NCI-H2196 (cell line): ENCODE data around the gene EEF1A2.

Source experiments
- DNase-seq: peaks from one replicate; lab custom pipeline; 2025; ENCODE audit not compliant: unreplicated experiment; lab: John Stamatoyannopoulos, UW

EEF1A2 gene

DNA sequence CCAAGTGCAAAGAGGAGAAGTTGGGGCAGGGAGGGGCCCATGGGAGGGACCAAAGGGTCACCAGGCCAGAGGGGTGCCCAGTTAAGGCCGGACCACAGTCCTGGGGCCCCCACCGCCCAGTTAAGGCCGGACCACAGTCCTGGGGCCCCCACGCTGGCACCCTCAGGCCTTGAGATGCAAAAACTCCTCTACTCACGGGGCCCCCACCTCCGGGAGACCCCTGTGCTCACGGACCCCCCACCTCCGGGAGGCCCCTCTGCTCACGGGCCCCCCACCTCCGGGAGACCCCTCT lies 43.4 kb downstream of the EEF1A2 start:
- DNase-seq, result no peak

DNA sequence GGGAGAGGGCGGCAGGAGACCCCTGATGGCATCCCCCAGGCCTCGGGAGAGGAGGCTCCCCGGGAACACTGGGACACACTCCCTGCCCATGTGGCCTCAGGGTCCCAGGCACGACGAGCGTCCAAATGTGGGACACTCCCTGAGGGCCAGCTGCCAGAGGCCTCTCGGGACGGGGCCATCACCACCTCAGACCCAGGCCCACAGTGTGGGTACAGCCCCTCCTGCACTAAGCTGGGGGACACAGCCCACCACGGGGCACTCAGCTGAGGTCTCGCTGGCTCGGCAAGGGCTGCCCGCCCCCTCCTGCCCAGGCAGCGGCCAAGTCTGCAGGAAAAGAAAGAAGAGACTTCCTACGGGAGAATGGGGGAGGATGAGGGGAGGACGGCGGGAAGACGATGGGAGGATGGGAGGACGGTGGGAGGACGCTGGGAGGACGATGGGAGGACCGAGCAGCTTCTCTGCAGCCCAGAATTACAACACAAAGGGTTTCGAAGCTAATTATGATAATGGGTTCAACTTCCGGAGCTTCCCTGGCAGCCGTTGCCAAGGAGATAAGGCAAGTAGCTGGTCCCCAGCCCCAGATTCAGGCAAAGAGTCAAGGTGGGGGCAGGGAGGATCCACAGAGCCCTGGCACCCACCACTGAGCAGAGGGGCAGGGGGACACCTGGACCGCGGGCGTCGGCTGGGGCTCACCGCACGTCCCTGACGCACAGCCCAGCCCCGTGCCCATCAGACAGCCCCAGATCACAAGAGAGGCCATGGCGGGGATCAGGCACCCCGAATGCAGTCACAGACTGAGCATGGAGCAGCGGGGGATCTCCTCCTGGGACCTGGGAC lies 43.9 kb downstream of the EEF1A2 start:
- no peak for DNase-seq

DNA sequence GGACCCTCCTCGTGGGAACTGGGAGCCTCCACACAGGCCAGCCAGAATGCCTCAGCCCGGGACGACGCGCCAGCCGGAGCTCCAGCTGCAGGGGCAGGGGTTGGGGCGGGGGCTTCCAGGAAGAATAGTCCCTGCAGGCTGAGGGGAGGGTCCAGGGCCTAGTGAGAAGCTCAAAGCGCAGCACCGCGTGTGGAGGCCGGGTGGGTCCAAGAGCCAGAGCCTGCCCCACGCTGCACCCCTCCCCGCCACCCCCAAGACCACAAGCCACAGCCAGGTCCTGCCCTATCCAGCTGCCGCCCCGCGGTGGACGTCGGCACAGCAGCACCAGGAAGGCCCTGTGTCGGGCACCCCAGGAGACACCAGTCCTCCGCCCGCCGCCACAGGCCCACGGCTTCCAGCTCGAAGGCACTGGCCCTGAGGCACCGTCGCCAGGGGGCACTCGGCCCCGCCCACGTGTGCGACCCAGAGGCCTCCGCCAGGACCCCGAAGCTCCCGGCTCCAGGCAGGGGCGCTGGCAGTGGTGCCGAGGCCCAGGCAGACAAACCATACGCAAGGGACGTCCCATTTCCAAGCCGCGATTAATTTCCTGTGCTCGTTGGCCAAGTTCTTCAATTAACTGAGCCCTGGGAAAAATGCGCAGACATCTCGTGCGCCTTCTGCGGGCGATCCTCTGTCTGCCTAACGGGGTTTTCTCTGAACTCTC lies 45.9 kb downstream of the EEF1A2 start:
- no peak for DNase-seq

DNA sequence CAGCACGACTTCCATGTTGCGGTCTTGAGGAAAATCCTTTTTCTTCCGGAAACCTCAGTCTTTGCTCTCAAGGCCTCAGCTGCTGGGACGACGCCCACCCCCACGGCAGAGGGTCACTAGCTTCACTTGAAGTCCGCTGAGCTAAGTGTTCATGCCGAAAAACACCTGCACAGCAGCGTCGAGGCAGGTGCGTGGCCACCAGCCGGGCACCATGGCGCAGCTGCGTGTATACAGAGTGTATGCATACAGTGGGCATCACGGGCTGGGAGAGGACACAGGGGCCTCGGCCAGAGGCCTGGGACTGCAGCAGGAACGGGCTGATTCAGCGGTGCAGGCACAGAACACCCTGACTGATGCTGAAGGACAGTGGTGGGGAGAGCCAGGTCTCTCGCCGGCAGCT lies 46.5 kb downstream of the EEF1A2 start:
- DNase-seq, result no peak

DNA sequence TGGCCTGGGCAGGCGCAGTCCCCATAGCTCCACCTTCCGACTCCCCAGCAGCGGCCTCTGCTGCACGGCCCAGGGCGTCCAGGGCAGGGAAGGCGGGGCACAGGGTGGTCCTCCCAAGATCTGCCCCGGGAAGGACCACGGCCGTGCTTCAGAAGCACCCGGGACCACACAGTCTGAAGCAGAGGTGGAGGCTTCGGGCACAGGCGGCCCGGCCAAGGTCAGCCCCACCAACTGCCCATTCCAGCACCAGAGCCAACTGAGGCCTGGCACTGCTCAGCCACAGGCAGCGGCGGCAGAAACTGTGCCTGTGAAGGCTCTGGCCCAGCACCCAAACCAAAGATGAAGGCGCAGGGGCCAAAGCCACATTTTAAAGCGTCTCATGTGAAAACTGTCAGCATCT lies 47.1 kb downstream of the EEF1A2 start:
- no peak for DNase-seq

DNA sequence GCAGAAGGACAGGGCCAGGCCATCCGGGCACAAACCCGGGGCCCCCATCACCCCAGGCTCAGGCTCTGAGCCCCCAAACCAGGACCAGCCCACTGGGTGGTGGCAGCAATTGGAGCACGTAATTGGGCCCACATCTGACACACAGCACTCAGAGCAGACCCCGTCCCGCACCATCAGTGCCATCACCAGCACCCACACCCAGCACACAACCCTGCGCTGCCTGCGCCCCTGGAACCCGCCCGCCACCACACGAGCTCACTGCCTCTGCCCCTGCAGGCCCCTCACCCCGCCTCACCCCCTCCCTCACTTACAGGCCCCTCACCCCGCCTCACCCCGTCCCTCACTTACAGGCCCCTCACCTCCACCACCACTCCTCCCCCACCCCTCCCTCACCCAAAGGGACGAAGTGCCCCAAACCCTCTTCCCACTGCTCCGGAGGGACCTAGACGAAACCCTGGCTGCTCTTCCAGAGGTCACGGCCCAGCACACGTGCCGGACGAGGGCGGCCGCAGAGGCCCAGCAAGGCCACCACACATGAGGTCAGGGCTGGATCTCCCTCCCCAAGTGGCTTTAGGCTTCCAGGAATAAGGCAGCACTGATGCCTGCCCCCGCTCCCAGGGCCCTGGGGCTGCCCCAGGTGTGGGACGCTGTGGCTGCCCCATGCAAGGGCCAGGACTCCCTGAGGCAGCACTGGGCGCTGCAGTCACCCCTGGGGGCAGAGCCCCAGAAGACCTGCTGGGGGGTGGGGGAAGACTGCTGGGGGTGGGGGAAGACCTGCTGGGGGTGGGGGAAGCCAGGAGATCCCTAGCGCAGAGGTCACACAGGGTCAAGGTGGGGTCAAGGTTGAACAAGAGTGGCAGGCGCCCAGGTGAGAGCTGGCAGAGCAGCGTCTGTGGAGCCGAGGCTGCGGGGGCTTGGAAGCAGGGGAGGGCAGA lies 48.8 kb downstream of the EEF1A2 start:
- no peak for DNase-seq

DNA sequence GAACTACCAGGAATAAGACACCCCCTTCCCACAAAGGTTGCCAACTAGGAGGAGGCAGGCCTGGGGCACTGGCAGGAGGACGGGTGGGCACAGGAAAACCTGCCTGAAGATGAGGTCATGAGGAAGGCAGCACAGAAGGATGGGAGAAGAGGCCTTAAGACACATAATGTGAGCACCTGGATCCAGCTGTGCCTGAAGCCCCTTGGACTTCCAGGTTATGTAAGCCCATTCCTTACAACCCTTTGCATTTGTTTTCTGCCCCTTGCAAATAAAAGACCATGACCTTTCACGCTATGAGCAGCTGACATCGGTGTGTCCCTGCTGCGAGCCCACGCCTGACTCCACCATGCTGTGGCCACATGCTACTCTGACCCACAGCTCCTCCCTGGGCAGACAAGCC lies 49.9 kb downstream of the EEF1A2 start:
- DNase-seq, result no peak

DNA sequence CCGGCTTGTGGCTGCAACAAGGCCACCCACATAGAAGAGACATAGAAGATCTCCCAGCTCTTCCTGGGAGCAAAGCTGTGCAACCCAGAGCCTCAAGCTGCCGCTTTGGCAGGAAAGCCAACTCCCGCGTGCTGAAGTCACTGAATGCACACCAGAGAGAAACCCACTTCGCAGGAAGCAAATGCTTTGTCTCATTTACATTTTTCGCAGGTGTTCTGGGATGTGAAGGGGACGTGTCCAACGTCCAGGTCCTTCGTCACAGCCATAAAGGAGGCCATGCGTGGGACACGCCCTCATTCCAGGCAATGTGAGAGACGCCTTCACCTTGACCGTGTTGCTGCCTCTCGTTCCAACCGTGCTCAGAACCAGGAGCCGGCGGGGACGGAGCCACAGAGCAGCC lies 50.9 kb downstream of the EEF1A2 start:
- no peak for DNase-seq

DNA sequence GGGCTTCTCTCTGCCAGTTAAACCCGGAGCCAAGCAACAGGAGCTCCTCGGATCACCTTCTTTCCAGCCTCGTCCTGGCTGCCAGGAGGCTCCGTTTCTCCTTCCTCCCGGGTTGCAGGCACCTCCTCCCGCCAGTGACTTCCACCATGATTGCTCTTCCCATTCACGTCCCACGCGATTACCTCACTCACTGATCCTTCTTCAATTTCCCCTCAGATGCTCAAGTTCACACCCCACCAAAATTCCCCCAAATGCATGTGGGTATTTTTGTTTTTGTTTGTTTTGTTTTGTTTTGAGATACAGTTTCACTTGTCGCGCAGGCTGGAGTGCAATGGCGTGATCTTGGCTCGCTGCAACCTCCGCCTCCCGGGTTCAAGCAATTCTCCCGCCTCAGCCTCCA lies 51.6 kb downstream of the EEF1A2 start:
- no peak for DNase-seq

DNA sequence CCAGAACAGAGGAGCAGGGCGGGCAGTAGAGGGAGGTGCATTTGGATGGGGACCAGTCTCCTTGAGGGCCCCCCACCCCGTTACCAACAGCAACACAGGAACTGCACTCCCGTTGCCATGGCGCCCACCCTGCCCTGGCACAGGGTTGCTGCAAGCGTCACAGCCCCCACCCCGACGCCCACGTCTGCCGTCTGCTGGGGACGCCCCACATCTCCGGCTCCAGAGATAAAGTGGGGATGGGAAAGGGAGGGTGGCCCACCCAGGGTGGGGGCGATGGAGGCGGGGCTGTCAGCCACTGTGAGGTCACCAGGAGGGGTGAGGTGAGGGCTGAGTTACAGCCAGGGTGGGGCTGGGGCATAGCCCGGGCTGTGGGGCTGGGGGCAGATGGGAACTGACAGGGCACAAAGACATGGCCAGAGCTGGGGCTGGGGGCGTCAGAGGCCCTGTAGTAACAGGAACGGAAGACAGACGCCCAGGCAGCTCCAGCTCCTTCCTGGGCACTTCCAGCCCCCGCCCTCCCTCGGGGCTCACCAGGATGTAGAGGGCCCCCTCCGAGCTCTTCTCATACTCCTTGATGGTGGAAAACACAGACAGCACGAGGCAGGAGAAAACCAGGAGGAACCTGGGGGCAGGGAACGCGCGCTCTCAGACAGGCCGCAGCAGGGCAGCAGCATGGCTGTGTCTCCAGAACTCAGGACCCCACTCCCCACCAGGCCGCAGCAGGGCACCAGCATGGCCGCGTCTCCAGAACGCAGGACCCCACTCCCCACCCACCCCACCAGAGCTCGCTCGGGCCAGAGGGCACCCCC lies 52.5 kb downstream of the EEF1A2 start:
- no peak for DNase-seq

DNA sequence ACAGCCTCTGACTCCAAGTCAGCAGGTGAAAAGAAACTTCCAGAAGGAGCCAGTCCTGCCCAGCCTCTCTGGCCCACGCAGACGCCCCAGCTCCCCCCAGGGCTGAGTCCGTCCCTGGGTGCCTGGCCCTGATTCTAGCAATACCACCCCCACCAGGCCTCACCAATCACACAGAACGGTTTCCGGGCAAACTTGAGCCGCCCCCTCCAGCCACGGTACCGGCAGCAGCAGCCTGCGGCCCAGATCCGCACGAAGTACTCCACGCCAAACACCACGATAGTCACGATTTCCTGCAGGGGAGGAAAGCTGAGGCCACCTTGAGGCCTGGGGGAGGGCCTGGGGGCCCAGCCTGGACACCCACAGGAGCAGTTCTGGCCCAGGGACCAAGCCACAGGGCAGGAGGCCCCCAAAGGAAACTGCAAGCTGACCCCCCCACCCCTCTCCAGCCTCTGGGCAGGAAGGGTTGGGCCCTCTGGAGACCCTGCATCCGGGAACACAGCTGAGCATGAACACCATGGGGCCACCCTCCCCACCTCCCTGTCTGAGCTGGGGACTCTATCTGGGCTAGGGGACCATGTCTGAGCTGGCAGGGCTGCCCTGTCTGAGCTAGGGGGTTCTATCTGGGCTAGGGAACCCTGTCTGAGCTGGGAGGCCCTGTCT lies 53.7 kb downstream of the EEF1A2 start:
- DNase-seq, result no peak

DNA sequence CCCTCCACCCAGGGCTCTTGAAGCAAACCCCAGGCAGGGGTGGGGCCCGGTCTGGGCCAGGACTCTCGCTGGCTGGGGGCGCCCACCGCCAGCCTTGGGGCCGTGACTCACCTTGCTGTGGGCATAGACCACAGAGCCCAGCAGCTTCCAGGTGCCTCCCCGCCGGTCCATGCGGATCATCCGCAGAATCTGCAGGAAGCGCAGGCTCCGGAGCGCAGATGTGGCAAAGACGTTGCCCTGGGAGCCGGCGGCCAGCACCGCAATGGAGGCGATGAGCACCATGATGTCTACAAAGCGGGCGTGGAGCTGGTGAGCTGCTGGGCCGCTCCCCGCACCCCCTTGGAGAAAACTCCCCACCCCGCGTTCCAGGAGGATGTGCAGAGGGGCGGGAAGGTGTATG lies 54.3 kb downstream of the EEF1A2 start:
- DNase-seq, result no peak

DNA sequence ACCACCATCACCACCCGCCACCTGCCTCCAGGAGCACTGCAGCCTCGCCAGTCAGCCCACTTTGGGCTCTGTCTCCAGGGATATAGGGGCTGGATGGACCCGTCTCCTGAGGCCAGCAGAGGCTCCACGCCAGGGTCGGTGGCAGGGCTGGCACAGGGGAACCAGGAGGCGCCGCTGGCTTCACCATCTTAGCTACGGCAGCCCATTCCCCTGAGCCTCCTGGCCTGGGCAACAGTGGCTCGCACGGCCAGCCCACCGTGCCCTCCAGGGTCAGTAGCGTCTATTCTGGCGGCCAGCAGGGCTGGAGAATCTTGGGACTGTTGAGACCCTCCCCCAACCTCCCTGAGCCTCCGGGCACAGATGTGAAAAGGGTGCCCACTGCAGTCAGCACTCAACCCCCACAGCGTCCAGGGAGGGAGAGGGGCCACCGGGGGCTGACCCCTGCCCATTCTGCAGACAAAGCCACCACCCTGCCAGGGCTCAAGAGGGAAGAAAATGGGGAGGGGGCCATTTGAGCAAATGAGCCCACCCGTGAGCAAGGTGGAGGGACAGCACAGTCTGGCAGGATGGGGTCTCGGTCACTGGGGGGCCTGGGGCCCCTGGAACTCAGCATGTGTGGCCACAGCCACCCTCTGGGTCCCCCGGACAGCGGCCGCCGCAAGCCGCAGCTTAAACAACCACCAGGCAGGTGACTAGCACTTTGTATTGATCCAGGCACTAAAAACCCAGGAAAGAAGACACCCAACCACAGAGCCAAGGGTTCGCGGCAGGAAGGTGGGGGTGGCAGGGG lies 55.1 kb downstream of the EEF1A2 start:
- DNase-seq, result no peak

DNA sequence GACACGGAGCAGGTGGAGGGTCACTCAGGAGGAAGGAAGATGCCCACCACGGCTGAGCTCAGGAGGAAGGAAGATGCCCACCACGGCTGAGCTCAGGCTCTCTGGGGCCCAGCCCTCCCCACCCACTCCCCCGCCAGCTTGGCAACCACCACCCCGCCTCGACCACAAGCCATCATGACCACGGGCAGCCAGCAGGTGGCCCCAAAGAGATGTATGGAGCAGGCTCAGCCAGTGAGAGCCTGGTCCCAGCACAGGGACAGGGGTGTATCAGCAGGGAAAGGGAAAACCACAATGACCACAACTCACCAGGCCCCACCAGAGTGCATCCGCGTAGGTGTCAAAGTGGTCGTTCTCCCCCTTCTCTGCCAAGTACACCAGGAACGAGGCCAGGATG lies 56.8 kb downstream of the EEF1A2 start:
- DNase-seq, result peak; percentile 73

DNA sequence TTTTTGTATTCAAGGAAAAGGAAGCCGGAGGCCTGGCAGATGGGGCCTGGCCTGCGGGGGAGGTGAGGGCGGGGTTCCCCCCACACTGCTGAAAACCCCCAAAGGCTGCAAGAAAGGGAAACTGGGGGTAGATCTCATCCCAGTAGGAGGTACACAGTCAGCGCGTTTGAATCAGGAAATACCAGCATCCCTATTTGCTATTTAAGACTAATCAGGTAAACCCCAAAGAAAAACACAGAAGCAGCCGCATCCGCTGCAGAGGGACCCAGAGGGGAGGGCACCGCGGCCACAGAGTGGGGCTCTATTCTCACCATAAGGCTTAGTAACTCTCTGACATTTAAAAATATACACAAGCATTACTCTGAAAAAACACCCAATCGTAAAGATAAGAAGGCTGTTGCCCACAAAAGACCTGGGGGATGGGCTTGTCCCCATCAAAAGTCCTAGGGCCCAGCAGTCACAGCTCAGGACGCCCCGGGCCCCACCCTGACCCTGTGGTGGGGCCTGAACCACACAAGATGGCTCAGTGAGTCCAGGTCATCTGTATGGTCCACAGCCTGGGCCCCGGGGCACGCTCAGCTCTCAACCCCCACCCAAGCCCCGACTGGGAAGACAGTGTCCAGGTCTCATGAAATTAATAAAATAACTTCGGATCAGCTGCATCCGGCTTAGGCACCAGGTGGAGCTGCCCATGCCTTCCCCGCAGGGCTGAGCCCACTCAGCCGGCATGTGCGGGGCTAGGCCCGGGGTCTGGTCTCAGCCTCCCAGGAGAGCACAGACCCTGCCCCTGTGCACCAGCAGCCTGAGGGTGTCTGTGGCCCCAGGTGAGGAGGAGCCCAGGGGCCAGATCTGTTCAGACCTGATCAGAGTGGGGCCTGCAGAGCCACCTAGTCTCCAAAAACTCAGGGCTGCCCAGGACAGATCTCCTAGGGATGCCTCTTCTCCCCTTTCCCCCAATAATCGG lies 57.5 kb downstream of the EEF1A2 start:
- DNase-seq, result no peak

DNA sequence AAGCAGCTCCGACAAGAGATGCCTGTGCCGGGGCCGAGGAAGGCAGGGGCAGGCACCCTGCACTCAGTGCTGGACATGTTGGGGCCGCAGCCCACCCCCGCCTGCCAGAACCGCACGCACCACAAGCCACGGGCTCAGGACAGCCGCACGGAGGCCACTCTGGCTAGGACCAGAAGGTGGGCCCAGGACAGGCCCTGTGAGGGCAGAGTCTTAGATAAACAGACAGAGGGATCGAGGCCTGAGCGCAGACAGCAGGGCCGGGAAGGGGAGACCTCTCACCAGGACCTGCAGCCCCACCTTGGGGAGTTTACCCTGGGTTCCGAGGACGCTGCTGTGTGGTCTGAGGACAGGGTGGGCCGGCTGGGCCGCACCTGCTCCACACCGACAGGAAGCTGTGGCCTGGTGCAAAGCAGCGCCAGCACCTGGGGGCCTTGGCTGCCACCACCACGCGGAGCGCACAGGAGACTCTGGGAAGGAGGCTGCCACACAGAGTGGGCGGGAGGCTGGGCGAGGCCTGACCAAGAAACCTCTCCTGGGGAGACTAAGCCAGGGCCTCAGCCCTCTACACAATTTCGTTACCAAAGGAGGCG lies 58.4 kb downstream of the EEF1A2 start:
- no peak for DNase-seq

DNA sequence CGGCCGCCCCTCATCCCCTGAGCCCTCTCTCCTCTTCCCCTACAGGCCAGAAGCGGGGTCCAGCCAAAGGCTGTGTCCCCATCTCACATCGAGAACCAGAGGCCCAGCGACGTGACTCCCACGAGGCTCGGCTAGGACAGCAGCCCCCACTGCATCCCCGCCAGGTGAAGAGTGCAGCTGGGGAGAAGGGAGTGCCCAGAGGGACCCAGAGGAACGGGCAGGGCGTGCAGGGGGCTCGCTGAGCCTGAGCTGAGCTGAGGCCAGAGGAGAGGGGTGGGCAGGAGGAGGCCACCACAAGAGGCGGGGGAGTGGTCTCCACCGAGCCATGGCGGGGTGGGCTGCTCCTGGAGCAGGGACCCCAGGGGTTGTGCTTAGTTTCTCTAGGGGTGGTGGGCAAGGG lies 59.0 kb downstream of the EEF1A2 start:
- no peak for DNase-seq

DNA sequence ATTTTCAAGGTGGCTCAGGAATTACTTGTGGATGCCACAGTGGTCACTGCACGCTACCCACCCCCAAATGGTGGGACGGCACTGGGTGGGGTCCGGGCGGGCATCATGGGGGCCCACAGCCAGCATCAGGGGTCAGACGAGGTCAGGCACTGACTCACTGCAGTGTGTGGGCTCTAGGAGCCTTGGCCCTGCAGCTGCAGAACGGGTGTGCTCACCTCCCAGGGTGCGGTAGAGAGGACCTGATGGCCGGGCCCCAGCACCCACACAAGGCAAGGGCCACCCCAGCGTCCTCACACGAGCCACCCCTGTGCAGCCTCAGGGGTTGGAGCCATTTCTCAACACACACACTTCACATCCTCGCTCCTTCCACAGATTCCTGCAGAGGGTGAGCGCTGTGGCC lies 60.8 kb downstream of the EEF1A2 start:
- DNase-seq, result no peak
